ENCODE measurements around the gene GLG1.

DNA sequence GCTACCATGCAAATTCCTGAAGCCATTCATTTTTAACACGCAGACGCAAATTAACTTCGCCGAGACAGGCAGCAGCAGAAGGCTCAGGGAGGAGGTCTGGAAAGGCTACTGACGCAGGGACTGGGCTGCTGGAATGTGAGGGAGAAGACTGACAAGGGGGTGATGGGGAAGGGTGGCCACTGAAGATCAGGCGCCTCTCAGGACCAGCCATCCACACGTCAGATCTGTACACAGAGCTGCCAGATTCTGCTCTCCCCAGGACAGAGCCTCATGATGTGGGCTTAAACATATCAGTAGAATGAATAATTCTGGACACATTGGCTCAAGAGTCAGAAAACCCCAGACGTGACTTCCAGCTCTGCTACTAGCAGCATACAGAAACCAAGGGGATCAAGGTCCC is 160.0 kb downstream of the GLG1 start:
- TF ChIP-seq, protein P1, sequence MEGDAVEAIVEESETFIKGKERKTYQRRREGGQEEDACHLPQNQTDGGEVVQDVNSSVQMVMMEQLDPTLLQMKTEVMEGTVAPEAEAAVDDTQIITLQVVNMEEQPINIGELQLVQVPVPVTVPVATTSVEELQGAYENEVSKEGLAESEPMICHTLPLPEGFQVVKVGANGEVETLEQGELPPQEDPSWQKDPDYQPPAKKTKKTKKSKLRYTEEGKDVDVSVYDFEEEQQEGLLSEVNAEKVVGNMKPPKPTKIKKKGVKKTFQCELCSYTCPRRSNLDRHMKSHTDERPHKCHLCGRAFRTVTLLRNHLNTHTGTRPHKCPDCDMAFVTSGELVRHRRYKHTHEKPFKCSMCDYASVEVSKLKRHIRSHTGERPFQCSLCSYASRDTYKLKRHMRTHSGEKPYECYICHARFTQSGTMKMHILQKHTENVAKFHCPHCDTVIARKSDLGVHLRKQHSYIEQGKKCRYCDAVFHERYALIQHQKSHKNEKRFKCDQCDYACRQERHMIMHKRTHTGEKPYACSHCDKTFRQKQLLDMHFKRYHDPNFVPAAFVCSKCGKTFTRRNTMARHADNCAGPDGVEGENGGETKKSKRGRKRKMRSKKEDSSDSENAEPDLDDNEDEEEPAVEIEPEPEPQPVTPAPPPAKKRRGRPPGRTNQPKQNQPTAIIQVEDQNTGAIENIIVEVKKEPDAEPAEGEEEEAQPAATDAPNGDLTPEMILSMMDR (conservative IDR thresholded peaks at IDR 0.05): no peak
- TF ChIP-seq EZH2 (IDR thresholded peaks at IDR 0.05; ENCODE audit: low read depth): no peak

Measured in PC-9 (cell line).